ENCODE data around the gene KCNMA1. TPM values are rescaled to one million over a fixed set of nuclear protein-coding genes. Genes with fewer than 3 reads are reported as not detected.

KCNMA1 gene
- total RNA-seq, 1 donor from 2014 or later: 30.1 TPM

- Mint-ChIP-seq H3K27me3 (no peaks in the 10 kb centered on the region), H3K4me1 (ENCODE audit: unreplicated experiment) (peaks cover 7% of the 10 kb centered on the region), H3K36me3 (no peaks in the 10 kb centered on the region), H3K27ac (no peak overlapping the region), H3K9me3 (no peaks in the 10 kb centered on the region), H3K4me3 (no peak overlapping the region)
- TF ChIP-seq CTCF (conservative IDR thresholded peaks at IDR 0.05): no peak
- no peak for DNase-seq (ENCODE audit: extremely low spot score, unreplicated experiment)
These were observed 192.1 kb downstream of the KCNMA1 start for GRCh38 chr10:77445547-77445946.

GRCh38 chr10:77444041-77444440 lies 193.6 kb downstream of the KCNMA1 start:
- Mint-ChIP-seq H3K36me3 (no peaks in the 10 kb centered on the region), H3K27me3 (no peaks in the 10 kb centered on the region), H3K4me1 (ENCODE audit: unreplicated experiment) (peaks cover 15% of the 10 kb centered on the region), H3K9me3 (no peaks in the 10 kb centered on the region), H3K4me3 (no peak overlapping the region), H3K27ac (no peak overlapping the region)
- DNase-seq (ENCODE audit: extremely low spot score, unreplicated experiment): no peak
- TF ChIP-seq CTCF (conservative IDR thresholded peaks at IDR 0.05): no peak

DNA sequence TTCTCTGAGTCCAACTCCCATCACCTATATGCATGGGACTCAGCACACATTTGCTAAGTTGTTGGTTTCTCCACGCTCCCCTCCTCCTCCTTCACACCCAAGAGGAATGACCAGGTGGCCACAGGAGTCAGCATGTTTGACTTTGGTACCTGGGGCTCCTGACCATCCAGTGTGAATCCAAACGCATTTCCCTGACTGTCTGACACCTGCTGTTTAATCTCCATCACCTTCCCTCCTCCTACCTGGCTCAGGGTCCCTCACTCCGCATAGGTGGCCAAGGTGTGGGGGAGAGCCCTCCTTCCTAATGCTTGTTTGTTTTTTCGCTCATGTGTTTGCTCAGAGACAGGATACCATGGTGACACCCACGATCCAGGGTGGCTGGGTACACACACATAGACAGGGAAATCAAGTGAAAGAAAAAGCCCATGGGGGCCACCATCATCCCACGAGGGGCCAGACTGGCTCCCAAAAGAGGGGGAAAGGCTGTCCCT lies 194.9 kb downstream of the KCNMA1 start:
- Mint-ChIP-seq H3K27ac (peak overlapping the region; percentile 60), H3K36me3 (no peaks in the 10 kb centered on the region), H3K4me3 (no peak overlapping the region), H3K27me3 (no peaks in the 10 kb centered on the region), H3K9me3 (no peaks in the 10 kb centered on the region), H3K4me1 (ENCODE audit: unreplicated experiment) (peaks cover 15% of the 10 kb centered on the region)
- DNase-seq (ENCODE audit: extremely low spot score, unreplicated experiment): no peak
- TF ChIP-seq CTCF (conservative IDR thresholded peaks at IDR 0.05): no peak

- H3K27ac Mint-ChIP-seq: no peak overlapping the region
- TF ChIP-seq CTCF (conservative IDR thresholded peaks at IDR 0.05): no peak
- no peak for DNase-seq (ENCODE audit: extremely low spot score, unreplicated experiment)
- H3K4me1 Mint-ChIP-seq (ENCODE audit: unreplicated experiment): peaks cover 20% of the 10 kb centered on the region
- no peaks in the 10 kb centered on the region for H3K36me3 Mint-ChIP-seq
- no peaks in the 10 kb centered on the region for H3K9me3 Mint-ChIP-seq
- H3K27me3 Mint-ChIP-seq: no peaks in the 10 kb centered on the region
- H3K4me3 Mint-ChIP-seq: no peak overlapping the region
These were observed 196.0 kb downstream of the KCNMA1 start for GRCh38 chr10:77441353-77442166.

- Mint-ChIP-seq H3K36me3 (no peaks in the 10 kb centered on the region), H3K4me3 (no peak overlapping the region)
These were observed 201.2 kb downstream of the KCNMA1 start for GRCh38 chr10:77436257-77436975.

More at GRCh38 chr10:77436257-77436975, 201.2 kb downstream of the KCNMA1 start:
- no peak for TF ChIP-seq CTCF (conservative IDR thresholded peaks at IDR 0.05)
- Mint-ChIP-seq H3K4me1 (ENCODE audit: unreplicated experiment) (peaks cover 15% of the 10 kb centered on the region), H3K9me3 (no peaks in the 10 kb centered on the region), H3K27me3 (no peaks in the 10 kb centered on the region), H3K27ac (no peak overlapping the region)
- DNase-seq (ENCODE audit: extremely low spot score, unreplicated experiment): no peak
